Astrocyte of the hippocampus (primary cell): Measurements from ENCODE around the gene MXRA5.
A peak's percentile ranks its signal among the peaks of the same experiment; 100 is the strongest.
"Not testable (repeated sequence)": the region's sequence is repeated elsewhere in the genome, so short reads cannot be mapped to it uniquely, and the experiment has no call there.

ENCODE experiments used
- DNase-seq: peaks from one replicate; pipeline ENCODE4 v3.0.0; 2011; ENCODE audit warnings: low read depth, low spot score

Gene MXRA5, protein sequence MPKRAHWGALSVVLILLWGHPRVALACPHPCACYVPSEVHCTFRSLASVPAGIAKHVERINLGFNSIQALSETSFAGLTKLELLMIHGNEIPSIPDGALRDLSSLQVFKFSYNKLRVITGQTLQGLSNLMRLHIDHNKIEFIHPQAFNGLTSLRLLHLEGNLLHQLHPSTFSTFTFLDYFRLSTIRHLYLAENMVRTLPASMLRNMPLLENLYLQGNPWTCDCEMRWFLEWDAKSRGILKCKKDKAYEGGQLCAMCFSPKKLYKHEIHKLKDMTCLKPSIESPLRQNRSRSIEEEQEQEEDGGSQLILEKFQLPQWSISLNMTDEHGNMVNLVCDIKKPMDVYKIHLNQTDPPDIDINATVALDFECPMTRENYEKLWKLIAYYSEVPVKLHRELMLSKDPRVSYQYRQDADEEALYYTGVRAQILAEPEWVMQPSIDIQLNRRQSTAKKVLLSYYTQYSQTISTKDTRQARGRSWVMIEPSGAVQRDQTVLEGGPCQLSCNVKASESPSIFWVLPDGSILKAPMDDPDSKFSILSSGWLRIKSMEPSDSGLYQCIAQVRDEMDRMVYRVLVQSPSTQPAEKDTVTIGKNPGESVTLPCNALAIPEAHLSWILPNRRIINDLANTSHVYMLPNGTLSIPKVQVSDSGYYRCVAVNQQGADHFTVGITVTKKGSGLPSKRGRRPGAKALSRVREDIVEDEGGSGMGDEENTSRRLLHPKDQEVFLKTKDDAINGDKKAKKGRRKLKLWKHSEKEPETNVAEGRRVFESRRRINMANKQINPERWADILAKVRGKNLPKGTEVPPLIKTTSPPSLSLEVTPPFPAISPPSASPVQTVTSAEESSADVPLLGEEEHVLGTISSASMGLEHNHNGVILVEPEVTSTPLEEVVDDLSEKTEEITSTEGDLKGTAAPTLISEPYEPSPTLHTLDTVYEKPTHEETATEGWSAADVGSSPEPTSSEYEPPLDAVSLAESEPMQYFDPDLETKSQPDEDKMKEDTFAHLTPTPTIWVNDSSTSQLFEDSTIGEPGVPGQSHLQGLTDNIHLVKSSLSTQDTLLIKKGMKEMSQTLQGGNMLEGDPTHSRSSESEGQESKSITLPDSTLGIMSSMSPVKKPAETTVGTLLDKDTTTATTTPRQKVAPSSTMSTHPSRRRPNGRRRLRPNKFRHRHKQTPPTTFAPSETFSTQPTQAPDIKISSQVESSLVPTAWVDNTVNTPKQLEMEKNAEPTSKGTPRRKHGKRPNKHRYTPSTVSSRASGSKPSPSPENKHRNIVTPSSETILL (N-terminal part only)

DNA sequence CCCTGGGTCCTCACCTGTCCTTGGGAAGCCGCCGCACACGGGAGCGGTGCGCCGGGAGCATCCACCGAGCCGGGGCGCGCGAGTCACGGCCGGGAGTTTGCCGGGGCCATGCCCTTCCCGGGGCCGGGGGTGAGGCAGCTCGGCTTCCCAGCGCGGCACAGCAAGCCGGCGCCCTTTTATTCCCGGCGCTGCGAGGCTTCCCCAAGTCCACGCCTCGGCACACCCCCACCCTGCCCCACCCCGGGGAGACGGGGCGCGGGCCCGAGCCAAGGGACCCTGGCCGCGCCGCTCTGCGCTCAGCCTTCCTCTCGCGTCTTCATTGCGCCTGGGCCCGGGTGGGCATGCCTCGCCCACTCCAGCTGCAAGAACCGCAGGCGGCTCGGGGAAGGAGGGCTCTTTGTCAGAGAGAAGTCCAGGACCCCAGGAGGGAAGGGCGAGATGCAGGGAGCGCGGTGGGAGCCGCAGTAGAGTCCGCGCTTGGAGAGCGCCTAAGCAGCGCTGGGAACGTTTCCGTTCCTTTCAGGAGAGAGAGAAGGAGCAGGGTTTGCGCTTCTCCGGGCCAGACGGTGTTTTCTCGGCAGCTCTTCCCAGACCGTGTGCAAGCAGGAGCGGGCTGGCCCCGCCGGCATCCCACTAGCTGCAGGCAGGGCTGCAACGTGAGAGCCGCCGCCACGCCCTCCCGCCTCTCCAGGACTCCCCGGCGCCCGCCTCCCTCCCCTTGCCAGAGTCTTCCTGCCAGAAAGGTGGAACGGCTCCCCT, at the start of gene MXRA5:
Gene MXRA5, minus strand, starts transcription at position 152 of the 759 bp plus-strand sequence. CDS start 2,819 bp downstream, outside the sequence.
- peak; percentile 73 for DNase-seq

DNA sequence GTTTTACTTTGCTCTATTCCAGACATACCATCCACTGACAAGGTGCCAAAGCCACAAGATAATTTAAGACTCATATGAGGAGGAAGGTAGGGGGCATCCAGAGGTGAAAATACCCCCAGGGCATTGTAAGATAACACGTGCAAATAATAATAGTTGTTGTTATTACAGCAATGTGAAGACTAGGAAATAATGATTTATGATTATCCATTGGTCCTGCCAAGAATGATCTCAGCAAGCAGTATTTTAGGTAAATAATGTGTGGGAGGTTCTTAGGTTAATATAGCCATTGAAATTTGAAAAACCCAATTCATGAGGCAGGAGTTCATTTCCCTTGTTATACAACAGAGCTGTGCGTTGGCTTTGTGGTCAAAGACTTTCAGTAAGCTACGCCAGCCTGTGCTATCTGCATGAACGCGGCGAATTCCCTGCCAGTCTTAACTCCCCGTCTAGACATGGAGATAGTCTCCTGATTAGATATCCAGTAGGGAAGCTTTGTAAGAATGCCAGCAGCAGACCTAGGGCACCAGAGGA, 47.2 kb upstream of the MXRA5 start:
- DNase-seq = peak; percentile 60

DNA sequence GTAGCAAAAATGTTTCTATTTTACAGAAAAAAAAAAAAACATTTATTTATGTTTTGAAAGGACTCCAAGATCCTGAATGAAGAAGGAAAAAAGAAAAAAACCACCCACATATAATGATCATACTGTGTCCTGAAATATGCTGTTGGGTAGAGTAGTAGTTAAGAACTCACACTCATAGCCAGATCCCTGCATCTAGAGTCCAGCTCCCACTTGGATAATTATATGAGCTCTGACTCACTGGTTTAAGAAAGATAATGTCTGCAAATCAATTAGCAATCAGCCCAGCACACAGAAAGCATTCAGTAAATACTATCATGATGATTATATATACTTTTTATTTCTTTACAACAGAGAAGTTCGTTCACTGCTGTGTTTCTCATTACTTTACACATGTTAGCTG, 46.7 kb upstream of the MXRA5 start:
- peak; percentile 13 for DNase-seq

DNA sequence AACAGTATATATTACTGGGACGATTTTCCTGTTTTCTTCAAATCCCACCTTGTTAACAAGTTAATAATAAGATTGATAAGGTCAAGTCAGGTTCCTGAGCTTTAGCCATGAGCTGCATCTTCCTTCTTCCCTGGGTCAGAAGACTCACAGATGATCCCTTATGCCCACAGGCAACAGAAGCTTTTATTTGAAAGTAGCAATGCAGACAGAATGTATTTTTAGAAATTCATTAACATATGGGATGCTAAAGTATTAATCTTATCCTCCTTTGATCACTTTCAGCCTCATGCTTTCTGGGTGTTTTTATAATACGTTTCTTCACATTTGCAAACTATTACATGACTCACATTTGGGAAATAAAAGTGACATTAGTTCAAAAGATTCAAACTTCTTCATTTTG, 42.0 kb upstream of the MXRA5 start:
- no peak for DNase-seq

DNA sequence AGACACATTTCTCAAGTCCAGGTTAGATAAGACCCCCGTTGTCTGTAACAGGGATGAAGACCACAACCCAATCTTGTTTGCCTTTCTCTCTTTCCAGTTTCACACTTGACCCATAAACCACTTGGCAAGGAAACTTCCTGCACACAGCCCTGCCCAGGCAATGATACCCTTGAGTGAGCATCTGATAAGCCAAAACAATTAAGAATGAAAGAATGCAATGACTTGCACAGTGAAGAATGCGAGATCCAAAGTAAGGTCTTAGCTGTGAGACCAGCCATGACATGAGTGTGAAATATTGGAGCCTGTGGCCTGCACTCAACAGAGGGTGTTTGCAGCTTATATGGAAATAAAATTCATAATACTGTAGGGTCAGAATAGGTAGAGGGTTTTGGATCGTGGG, 37.9 kb upstream of the MXRA5 start:
- peak; percentile 76 for DNase-seq

DNA sequence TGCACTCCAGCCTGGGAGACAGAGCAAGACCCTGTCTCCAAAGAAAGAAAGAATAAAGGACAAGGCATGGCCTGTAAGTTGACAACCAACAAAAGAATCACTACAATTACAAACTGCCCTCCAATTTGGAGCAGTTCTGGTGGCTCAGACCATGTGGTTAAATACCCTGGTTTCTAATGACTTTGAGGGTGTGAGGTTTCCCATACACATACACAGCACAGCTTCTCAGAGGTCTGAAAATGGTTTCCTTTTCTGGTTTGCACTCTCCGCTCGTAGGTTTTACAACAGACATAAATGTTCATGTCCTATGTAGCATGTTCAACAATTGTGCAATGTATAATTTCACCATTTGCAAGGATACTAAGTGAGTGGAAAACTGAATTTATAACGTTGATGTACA, 34.2 kb upstream of the MXRA5 start:
- DNase-seq = no peak

DNA sequence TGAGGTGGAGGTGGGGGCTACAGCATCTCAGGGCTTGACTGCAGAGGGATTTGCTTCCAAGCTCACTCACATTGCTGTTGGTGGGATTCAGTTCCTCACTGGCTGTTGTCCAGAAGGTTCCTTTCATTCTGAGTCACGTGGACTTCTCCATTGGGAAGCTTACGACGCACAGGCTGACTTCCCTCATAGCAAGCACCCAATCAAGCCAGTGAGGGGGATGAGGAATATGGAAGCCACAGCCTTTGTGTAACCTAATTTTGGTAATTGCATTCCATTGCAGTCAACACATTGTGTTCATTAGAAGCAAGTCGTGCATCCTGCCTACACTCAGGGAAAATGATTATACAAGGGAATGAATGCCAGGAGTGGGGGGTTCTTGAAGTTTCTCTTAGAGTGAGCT, 32.7 kb upstream of the MXRA5 start:
- no peak for DNase-seq

DNA sequence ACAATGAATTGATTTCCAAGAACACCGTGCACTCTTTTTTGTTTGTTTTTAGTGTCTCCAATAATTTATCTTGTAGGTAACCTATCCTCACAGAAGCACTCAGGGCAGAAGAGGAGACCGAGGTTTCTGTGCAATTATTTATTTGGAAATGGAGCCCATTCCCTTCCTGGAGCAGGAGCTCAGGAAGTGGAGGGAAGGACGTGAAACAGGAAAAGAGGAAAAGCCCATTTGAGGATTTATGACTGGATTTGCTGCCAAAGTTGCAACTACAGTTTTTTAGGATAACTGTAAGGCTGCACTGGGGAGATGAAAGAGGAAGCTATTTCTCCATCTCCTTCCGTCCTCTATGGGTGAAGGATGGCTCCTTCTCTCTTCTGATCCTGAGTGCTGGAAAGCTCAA, 31.7 kb upstream of the MXRA5 start:
- DNase-seq = no peak

DNA sequence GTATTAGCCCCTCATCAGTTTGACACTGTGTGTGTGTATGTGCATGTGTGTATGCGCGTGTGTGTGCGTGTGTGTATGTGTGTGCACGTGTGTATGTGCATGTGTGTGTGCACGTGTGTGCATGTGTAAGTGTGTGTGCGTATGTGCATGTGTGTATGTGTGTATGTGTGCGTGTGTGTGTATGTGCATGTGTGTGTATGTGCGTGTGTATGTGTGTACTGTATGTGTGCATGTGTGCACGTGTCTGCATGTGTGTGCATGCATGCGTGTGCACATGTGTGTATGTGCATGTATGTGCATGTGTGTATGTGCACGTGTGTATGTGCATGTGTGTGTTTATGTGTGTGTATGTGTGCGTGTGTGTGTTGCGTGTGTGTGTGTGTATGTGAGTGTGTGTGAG, 31.1 kb upstream of the MXRA5 start:
- no peak for DNase-seq

DNA sequence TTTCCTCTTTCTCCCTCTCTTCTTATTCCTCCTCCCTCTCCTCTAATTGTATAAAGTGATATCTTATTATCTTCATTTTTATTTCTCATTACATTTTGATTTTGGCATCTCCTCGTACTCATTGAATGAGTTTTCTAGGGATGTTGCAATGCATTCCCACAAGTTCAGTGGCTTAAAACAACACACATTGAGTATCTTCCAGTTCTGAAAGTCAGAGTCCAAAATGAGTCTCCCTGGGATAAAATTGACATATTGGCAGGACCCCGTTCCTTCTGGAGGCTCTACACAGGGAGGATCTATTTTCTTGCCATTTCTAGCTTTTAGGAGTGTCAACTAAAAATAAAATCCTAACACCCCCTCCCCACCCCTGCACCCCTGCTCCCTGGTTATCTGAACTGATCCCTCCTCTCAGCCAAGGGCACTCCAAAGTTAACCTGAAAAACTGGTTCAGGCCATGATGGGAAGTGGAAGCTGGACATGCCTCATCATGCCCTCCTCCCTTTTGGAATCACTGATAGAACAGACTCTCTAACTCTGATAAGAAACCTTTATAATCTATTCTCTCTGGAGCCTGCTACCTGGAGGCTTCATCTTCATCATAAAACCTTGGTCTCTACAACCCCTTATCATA, 29.5 kb upstream of the MXRA5 start:
- not testable (repeated sequence) for DNase-seq

DNA sequence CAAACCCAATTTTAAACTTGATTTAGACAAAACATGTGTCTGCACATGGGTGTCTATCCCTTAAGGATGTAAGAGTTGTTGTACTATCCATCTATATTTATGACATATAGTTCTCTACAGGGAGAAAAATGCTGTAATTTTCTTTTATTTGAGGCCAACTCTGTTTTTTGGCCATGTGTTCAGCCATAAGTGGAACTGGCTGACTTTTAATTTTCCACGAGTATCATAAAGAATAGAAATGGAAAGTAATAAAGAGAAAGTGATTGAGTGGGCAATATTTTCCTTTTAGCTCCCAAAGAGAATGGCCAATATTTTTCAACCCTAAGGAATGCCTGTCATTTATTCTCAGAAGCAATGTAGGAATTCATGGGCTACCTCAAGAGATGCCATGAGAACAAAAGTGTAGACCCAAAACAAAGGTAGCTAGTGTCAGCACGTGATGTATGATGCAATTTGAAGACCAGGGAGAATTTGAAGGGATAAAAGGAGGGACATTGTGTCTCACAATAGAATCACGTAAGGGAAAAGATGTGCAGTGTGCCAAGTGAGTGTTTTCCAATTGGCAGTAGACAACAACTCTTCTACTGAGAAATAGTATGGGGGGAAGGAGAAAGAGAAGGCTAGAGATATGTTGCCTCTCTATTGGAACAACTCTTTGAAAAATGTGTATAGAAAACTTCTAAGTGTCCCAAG, 27.8 kb upstream of the MXRA5 start:
- no peak for DNase-seq

DNA sequence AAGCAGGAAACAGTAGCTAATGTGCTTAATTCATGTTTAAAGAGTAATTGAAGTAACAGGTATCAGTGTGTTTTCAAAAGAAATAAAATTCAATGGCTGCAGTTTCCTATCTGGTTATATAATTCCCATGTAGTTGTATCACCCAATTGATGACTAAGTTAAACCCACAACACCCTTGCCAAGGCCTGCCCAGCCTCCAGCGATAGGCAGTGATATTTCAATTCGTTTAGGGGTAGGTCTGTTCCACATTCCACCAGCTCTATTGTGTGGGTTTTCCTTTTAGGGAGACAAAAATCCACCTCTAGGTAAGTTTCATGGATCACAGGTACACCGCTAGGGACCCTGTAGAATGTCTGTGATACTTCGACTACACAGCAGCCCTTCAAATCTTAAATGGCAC, 24.7 kb upstream of the MXRA5 start:
- peak; percentile 30 for DNase-seq

DNA sequence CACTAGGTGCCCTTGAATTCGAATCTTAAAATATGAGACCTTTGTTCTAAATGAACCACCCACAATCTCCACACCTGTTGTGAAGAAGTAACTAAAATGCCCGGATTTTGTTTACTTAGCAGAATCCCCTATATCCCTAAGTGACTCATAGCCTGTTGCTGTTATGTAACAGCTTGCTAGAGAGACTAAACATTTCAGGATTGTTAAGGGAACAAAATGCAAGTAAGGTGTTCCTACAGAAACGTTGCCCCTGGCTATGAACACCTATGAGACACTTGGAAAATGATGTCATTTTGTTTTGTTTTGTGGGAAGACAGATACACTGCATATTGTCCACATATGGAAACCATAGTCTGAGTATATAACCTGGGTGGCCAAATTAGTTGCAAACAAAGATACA, 24.2 kb upstream of the MXRA5 start:
- DNase-seq = no peak

DNA sequence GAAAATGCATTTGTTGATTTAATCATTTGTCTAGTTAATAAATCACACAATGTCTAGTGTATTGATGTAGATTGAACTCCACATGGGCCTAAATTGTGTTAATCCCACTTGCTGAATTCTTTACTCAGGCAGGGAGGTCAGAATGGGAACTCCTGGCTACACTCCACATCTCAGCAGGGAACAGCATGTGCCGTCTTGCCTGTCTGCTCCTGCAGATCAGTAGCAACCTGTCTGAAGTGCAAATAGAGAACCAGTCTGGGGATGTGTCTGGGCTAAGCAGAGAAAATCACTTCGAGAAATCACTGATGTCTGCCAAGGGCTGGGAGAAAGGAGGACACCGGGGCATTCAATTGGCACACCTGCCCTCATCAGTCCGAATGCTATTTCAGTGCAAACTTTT, 16.5 kb upstream of the MXRA5 start:
- DNase-seq = peak; percentile 16

DNA sequence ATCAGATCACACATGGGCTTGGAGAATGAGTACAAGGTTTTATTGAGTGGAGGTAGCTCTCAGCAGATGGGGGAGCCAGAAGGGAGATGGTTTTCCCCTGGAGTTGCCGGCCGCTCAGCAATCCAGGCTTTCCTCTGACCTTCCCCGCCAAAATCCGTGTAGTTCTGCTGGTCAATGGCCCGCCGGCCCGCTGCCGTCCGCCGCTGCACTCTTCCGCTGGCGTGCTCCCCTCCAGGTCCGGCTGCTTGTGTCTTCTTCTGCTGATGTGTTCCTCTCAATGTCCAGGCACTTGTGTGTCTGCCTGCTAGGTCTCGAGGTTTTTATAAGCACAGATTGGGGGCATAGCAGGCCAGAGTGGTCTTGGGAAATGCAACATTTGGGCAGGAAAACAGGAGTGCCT, 14.4 kb upstream of the MXRA5 start:
- no peak for DNase-seq

DNA sequence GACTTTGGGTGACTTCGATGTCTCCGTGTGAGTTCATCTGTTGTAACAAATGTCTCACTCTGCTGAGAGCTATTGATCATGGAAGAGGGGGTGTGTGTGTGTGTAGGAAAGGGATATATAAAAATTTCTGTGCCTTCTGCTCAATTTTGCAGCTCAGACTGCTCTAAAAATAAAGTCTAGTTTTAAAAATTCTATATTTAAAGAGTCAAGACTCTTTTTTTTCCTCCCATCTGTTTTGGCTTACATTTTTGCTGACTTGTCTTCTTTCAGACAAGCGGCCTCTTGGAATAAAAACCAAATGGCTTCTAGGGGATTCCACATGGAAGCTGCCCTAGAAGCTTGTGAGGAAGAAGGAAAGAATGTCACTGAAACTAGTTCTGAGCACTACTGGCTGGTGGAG, 6.3 kb upstream of the MXRA5 start:
- DNase-seq = not testable (repeated sequence)

DNA sequence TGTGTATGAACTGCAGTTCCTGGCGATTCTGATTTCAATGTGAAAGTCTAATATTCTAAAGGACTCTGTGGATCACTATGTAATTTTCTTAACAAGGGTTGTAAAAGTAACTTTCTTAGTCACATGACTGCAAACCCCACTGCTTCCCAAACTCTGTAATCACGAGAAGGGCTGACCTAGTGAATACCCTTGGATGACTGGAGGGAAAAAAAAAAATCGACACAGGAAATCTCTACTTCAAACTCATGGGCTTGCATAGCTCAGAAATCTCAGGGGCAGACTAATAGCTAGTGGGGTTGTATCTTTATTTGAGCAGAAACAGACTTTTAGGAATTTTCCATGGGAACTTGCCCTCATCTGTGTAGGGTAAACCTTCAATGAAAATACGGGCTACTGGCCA, 4.8 kb upstream of the MXRA5 start:
- no peak for DNase-seq

DNA sequence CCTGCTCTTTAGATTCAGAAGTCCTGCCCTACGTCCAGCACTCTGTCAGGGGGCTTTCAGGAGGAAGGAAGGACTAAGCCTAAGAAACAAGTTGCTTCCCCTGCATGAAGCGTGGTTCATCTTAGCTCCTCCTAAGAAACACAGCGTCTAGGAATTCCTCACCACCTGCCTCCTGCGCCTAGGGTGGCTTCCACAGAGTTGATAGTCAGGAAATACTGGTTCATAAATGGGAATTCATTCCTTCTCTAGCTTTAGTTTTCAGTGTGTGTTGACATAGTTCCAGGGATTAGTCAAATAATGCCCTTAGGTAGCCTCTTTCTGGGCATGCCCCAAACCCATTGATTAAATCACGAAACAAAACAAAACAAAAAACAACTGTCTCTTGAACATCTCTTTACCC, 1.7 kb upstream of the MXRA5 start:
- DNase-seq = no peak

DNA sequence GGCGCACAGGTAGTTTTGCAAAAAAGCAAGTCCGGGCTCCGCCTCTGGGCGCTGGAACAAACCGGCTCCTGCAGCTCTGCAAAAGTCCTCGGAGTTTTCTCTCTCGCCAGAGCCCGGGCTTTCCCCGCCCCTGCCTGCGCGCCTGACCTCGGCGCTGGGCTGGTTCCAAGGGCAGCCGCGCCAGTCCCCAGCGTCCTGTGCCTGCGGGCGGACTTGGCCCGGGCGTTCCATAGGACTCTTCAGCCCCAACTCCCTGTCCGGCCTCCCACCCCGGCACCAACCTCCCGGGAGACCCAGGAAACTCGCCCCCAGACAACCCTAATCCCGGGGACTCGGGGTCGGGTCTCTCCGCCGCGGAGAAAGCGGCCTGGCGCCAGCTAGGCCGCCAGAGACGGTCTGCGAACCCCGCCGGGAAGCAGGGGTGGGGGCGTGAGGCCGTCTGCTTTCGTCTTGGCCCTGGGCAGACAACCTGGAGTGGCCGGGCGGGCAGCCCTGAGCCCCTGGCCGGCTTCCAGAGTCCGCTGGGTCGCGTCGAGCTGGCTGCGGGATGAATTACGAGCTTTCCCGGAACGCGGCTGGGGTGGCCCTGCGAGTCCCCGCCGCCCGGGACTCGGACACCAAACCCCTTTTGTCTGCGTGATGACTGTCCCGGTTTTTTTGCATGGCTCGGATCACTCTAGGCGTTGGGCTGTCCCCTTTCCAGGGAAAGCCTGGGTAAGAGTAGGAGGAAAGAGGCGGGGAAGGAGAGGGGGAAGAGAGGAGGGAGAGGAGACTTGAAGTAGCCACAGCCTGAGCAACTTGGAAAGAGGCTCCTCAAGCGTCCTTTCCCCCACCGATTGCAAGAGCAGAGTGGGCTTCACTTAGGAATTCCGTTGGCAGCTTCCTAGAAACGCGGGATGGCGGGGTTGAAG, 916 bp downstream of the MXRA5 start:
- peak; percentile 75 for DNase-seq
